Erythroblast (primary cell): ENCODE data around the gene TBC1D2.

ENCODE experiments used
- DNase-seq, 2 experiments: peaks; one replicate each; lab custom pipeline; 2025; lab: John Stamatoyannopoulos, UW
- GATA1 ChIP-seq: IDR thresholded peaks from 2 replicates; pipeline ENCODE4 v1.6.1; 2011; ENCODE audit warnings: low read depth, mild to moderate bottlenecking, control low read depth, low read length, moderate library complexity
- POLR2A ChIP-seq: IDR thresholded peaks from 2 replicates; pipeline ENCODE4 v1.6.1; 2011; ENCODE audit warnings: mild to moderate bottlenecking, low read length

TBC1D2 gene

DNA sequence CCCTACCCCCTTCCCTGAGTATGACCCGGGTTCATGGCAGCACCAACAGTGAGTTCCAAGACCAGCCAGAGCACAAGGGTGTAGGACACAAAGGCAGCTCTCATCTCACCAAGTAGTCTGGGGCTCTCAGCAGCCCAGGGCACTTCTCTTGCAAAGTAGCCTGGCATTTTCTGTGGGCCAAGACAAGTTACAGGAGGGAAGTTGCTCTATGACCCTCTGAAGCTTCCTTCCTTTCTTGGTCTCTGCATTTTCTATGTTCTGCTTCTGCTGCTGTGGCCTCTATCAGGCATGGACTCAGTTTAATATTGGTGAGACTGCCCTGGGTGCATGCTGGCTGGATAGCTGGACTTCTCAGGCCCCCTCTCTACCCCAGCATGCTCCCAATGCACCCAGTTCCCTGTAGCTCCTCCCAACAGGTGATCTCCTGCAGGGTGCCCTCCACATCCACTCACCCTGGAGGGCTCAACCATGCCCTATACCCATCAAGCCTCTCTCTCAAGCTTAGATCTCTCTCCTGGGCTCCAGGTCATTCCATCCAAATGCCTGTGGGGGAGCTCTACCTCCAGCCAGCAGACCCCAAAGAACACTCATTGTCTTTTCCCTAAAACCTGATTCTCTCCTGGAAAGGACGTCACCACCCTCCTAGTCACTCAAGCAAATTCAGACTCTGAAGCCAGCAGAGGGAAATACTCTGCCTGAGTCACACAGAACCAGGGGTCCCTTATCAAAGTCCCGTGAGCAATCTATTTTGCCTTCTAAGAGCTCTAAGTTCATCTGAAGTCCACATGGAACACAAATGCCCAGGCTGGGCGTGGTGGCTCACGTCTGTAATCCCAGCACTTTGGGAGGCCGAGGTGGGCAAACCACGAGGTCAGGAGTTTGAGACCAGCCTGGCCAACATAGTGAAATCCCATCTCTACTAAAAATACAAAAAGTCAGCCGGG, 13.8 kb downstream of the TBC1D2 start:
- TF ChIP-seq GATA1 (no peak), POLR2A (no peak)
- DNase-seq = peak in 1 of 2 experiments; percentile 11

GRCh38 chr9:98240475-98240874, 15.0 kb downstream of the TBC1D2 start:
- peak; percentile 63 to 75 for DNase-seq
- no peak for TF ChIP-seq POLR2A
- TF ChIP-seq GATA1 = no peak

DNA sequence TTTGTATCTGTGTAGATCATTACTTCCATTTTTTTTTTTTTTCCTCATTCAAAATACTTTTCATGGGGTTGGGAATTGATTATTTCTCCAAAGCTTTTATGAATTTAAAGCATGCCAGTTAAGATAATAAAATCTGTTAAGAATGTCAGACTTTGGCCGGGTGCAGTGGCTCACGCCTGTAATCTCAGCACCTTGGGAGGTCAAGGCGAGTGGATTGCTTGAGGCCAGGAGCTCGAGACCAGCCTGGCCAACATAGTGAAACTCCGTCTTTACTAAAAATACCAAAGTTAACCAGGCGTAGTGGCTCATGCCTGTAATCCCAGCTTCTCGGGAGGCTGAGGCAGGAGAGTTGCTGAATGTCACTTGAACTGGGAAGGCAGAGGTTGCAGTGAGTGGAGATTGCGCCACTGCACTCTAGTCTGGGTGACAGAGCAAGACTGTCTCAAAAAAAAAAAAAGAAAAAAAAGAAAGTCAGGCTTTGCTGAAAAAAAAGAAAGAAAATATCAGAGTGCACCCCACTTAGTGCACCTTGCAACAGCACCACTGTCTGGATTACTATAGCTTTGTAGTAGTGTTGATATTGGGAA, 18.5 kb downstream of the TBC1D2 start:
- TF ChIP-seq GATA1 (no peak), POLR2A (no peak)
- DNase-seq = no peak

DNA sequence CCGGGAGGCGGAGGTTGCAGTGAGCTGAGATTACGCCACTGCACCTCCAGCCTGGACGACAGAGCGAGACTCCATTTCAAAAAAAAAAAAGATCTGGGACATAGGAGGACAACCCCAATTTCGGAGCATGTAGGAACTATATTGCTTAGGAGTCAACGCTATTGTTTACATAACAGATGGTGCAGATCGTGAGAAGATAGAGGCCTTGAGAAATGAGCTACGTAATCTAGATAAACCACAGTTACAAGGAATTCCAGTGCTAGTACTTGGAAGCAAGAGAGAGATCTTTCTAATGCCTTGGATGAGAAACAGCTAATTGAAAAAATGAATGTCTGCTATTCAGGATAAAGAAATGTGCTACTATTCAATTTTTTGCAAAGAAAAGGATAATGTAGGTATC, 20.3 kb downstream of the TBC1D2 start:
- no peak for DNase-seq
- no peak for TF ChIP-seq GATA1
- TF ChIP-seq POLR2A = no peak

GRCh38 chr9:98234245-98234825, 21.1 kb downstream of the TBC1D2 start:
- TF ChIP-seq POLR2A (no peak), GATA1 (no peak)
- peak in 1 of 2 experiments; percentile 21 for DNase-seq

GRCh38 chr9:98232926-98233325, 22.5 kb downstream of the TBC1D2 start:
- TF ChIP-seq POLR2A (no peak), GATA1 (no peak)
- DNase-seq = no peak

GRCh38 chr9:98231770-98232478, 23.5 kb downstream of the TBC1D2 start:
- DNase-seq = no peak
- TF ChIP-seq POLR2A (no peak), GATA1 (no peak)

DNA sequence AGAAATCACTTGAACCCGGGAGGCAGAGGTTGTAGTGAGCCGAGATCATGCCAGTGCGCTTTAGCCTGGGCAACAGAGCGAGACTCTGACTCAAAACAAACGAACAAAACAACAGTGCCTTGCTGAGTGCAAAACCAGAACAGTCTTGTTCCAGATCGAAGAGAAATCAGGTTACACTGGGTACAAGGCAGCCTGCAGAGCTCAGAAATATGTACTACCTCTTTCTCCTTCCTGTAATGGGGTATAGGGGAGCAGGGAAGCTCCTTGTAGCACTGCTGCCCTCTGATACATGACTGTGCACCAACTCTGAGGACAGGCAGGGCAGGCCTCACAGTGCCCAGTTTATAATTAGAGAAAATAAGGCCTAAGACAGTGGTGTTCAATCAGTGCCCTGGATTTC, 24.7 kb downstream of the TBC1D2 start:
- no peak for DNase-seq
- TF ChIP-seq POLR2A = no peak
- TF ChIP-seq GATA1 = no peak

- no peak for TF ChIP-seq GATA1
- no peak for TF ChIP-seq POLR2A
Measured at GRCh38 chr9:98230304-98230703, 25.1 kb downstream of the TBC1D2 start.

DNA sequence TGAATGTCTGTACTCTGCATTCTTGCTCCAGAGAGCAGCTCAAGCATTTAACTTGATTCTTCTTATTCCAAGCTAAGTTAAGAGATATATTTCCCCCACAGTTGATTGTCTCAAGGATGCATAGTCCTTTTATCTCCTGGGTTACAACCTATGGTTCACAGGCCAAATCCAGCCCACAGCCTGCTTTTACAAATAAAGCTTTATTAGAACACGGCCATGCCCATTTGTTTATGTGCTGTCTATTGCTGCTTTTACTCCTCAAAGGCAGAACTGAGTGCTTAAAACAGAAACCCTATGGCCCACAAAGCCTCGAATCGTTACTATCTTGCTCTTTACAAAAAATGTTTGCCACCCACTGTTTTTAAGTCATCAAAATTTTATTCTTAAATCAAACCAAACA, 25.8 kb downstream of the TBC1D2 start:
- DNase-seq = no peak
- TF ChIP-seq POLR2A (no peak), GATA1 (no peak)

More at GRCh38 chr9:98230304-98230703, 25.1 kb downstream of the TBC1D2 start:
- no peak for DNase-seq

- TF ChIP-seq POLR2A (no peak), GATA1 (no peak)
Measured at GRCh38 chr9:98229090-98229395, 26.4 kb downstream of the TBC1D2 start.

DNA sequence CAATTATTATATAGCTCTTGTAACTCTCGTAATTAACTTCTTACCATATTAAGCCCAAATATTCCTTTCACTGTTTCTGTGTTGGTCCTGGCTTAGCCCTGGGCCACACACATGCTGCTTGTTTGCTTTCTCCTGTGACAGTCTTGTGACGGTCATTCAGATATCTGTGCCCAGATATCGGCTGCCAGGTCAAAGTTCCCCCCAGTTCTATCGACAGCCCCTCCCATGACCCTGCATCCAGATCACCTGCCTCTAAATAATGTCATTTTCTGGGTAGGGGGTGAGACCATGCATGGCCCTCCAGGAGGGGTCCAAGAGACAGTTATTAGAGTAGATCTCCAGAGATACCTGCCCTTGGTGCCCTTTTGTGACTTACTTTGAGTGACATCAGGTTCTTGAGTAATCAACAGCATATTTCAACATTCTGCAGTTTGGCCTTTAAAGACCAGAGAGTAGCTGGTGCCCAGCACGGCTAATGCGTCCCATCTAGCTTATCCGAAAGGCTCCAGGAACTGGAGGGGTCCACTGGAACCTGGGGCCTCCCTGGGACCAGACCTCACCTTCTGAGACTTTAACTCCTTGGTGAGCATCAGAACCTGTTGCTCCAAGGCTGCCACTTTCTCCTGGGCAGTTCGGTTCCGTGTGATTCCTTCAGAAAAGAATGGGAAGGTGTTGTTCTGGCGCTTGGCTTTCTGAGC, 26.9 kb downstream of the TBC1D2 start:
- TF ChIP-seq GATA1 = no peak
- peak; percentile 21 to 42 for DNase-seq

More at GRCh38 chr9:98229090-98229395, 26.4 kb downstream of the TBC1D2 start:
- DNase-seq = no peak

DNA sequence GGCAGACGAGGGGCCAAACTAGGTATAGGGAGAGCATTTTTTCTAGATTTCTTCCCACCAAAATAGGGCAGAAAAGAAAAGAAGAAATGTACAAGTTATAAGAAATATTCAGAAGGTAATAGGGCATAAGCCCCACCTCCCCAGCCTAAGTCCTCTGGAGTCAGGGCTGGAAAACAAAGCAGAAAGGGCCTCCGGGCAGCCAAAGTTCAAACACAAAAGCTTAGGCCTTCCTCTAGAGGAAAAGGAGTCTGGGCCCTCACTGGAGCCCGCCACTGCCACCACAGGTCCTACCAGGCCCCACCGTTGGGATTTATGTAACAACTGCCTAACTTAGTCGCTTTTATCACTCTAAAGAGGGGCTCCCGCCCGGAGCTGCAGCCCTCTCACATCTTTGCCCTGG, 27.6 kb downstream of the TBC1D2 start:
- no peak for DNase-seq
- no peak for TF ChIP-seq GATA1
- no peak for TF ChIP-seq POLR2A

GRCh38 chr9:98226957-98227356, 28.5 kb downstream of the TBC1D2 start:
- no peak for DNase-seq
- no peak for TF ChIP-seq POLR2A
- TF ChIP-seq GATA1 = no peak
